BE2C (cell line): ENCODE results near the gene GEMIN7.

Source experiments
- DNase-seq: peaks from one replicate; pipeline ENCODE4 v3.0.0-alpha.2; 2020
- H3K27me3 ChIP-seq: fragments of 250-450 bp; sonication (Bioruptor Pico); 2 replicates; pipeline ENCODE4 v1.5.1; 2020; ENCODE audit warnings: mild to moderate bottlenecking
- H3K36me3 ChIP-seq: fragments of 250-450 bp; sonication (Bioruptor Pico); 2 replicates; pipeline ENCODE4 v1.5.1; 2020; ENCODE audit warnings: mild to moderate bottlenecking
- H3K4me1 ChIP-seq: fragments of 250-450 bp; sonication (Bioruptor Pico); 2 replicates; pipeline ENCODE4 v1.5.1; 2020
- H3K4me3 ChIP-seq: 2 replicates; pipeline ENCODE4 v1.5.1; 2011; ENCODE audit warnings: low read depth, low read length
- H3K9me3 ChIP-seq: fragments of 250-450 bp; sonication (Bioruptor Pico); 2 replicates; pipeline ENCODE4 v1.5.1; 2020
- CTCF ChIP-seq: IDR thresholded peaks from 2 replicates; pipeline ENCODE4 v1.5.1; 2012; ENCODE audit warnings: mild to moderate bottlenecking, low read depth, low read length

GEMIN7 gene

GRCh38 chr19:45068041-45068440, 11.0 kb upstream of the GEMIN7 start:
- H3K4me1 ChIP-seq: no peaks in the 10 kb centered on the region
- no peak overlapping the region for H3K4me3 ChIP-seq
- no peak for DNase-seq
- no peaks in the 10 kb centered on the region for H3K9me3 ChIP-seq
- H3K27me3 ChIP-seq: no peaks in the 10 kb centered on the region
- no peak for TF ChIP-seq CTCF
- peaks cover 78% of the 10 kb centered on the region for H3K36me3 ChIP-seq

GRCh38 chr19:45069056-45069455, 10.0 kb upstream of the GEMIN7 start:
- no peak overlapping the region for H3K4me3 ChIP-seq
- H3K4me1 ChIP-seq: no peaks in the 10 kb centered on the region
- no peak for TF ChIP-seq CTCF
- no peaks in the 10 kb centered on the region for H3K9me3 ChIP-seq
- H3K27me3 ChIP-seq: no peaks in the 10 kb centered on the region
- DNase-seq: peak; percentile 46
- peaks cover 72% of the 10 kb centered on the region for H3K36me3 ChIP-seq

GRCh38 chr19:45070214-45070613, 8.8 kb upstream of the GEMIN7 start:
- no peak overlapping the region for H3K4me3 ChIP-seq
- no peak for TF ChIP-seq CTCF
- peaks cover 63% of the 10 kb centered on the region for H3K36me3 ChIP-seq

GRCh38 chr19:45070861-45071544, 8.1 kb upstream of the GEMIN7 start:
- H3K27me3 ChIP-seq: no peaks in the 10 kb centered on the region
- no peak for TF ChIP-seq CTCF
- H3K4me1 ChIP-seq: peaks cover 4% of the 10 kb centered on the region; the same call in 1 of the 2 replicates
- H3K9me3 ChIP-seq: no peaks in the 10 kb centered on the region
- no peak overlapping the region for H3K4me3 ChIP-seq
- peaks cover 57% of the 10 kb centered on the region for H3K36me3 ChIP-seq
- no peak for DNase-seq

More at GRCh38 chr19:45070214-45070613, 8.8 kb upstream of the GEMIN7 start:
- Histone ChIP-seq H3K4me1 (peaks cover 4% of the 10 kb centered on the region; the same call in 1 of the 2 replicates), H3K27me3 (no peaks in the 10 kb centered on the region), H3K9me3 (no peaks in the 10 kb centered on the region)
- no peak for DNase-seq

GRCh38 chr19:45071545-45071938, 7.5 kb upstream of the GEMIN7 start:
- DNase-seq: no peak
- no peaks in the 10 kb centered on the region for H3K9me3 ChIP-seq
- no peak overlapping the region for H3K4me3 ChIP-seq
- no peaks in the 10 kb centered on the region for H3K27me3 ChIP-seq
- no peak for TF ChIP-seq CTCF
- peaks cover 55% of the 10 kb centered on the region for H3K36me3 ChIP-seq
- H3K4me1 ChIP-seq: peaks cover 4% of the 10 kb centered on the region; the same call in 1 of the 2 replicates

- no peak for TF ChIP-seq CTCF
- Histone ChIP-seq H3K9me3 (no peaks in the 10 kb centered on the region), H3K4me1 (peaks cover 7% of the 10 kb centered on the region), H3K4me3 (no peak overlapping the region), H3K36me3 (peaks cover 48% of the 10 kb centered on the region), H3K27me3 (no peaks in the 10 kb centered on the region)
- no peak for DNase-seq
These were observed 6.9 kb upstream of the GEMIN7 start for GRCh38 chr19:45071969-45072790.
